Trophoblast cell (in vitro differentiated cells and primary cell): ENCODE measurements around the gene CTNNA3.

Experiments used
- DNase-seq, 2 donors: peaks; one replicate each; pipeline ENCODE4 v3.0.0-alpha.2; 2016
- H2AFZ ChIP-seq: 2 replicates; pipeline ENCODE4 v1.6.1; 2013; ENCODE audit warnings: low read length, moderate library complexity, mild to moderate bottlenecking; ENCODE audit not compliant: insufficient read depth, poor library complexity
- H2AK5ac ChIP-seq: 2 replicates; pipeline ENCODE4 v1.6.1; 2013; ENCODE audit warnings: mild to moderate bottlenecking, low read length
- H2BK120ac ChIP-seq: 2 replicates; pipeline ENCODE4 v1.6.1; 2013; ENCODE audit warnings: low read length, mild to moderate bottlenecking, moderate library complexity; ENCODE audit not compliant: insufficient read depth, poor library complexity
- H2BK12ac ChIP-seq: 2 replicates; pipeline ENCODE4 v1.6.1; 2013; ENCODE audit warnings: mild to moderate bottlenecking, low read length, moderate library complexity
- H2BK5ac ChIP-seq: 2 replicates; pipeline ENCODE4 v1.6.1; 2013; ENCODE audit warnings: low read length, low read depth, moderate library complexity, mild to moderate bottlenecking; ENCODE audit not compliant: poor library complexity
- H3K14ac ChIP-seq: 2 replicates; pipeline ENCODE4 v1.6.1; 2013; ENCODE audit warnings: mild to moderate bottlenecking, low read length
- H3K18ac ChIP-seq: 2 replicates; pipeline ENCODE4 v1.6.1; 2013; ENCODE audit warnings: mild to moderate bottlenecking, low read length
- H3K23ac ChIP-seq: 2 replicates; pipeline ENCODE4 v1.6.1; 2013; ENCODE audit warnings: low read length
- H3K27ac ChIP-seq: 2 replicates; pipeline ENCODE4 v1.5.1; 2013; ENCODE audit warnings: low read depth, mild to moderate bottlenecking, inconsistent platforms, low read length, moderate library complexity
- H3K27me3 ChIP-seq: 2 replicates; pipeline ENCODE4 v1.6.1; 2013; ENCODE audit warnings: inconsistent platforms, mild to moderate bottlenecking, low read length, moderate library complexity; ENCODE audit not compliant: insufficient read depth
- H3K36me3 ChIP-seq, 2 experiments: 1 replicate in 1 of 2; 2 replicates in 1 of 2; pipeline ENCODE4 v1.6.1; 2013; ENCODE audit warnings: low read length in 2 of 2, mild to moderate bottlenecking in 2 of 2, moderate library complexity in 1 of 2; ENCODE audit not compliant: insufficient read depth in 2 of 2, control insufficient read depth in 1 of 2
- H3K4ac ChIP-seq: 2 replicates; pipeline ENCODE4 v1.6.1; 2013; ENCODE audit warnings: low read depth, mild to moderate bottlenecking, low read length, moderate library complexity
- H3K4me1 ChIP-seq, 2 experiments: 1 replicate in 1 of 2; 2 replicates in 1 of 2; pipeline ENCODE4 v1.6.1; 2013; ENCODE audit warnings: low read length in 2 of 2, mild to moderate bottlenecking in 2 of 2, moderate library complexity in 1 of 2; ENCODE audit not compliant: insufficient read depth in 2 of 2, control insufficient read depth in 1 of 2
- H3K4me2 ChIP-seq: 2 replicates; pipeline ENCODE4 v1.6.1; 2013; ENCODE audit warnings: inconsistent platforms, mild to moderate bottlenecking, low read length, moderate library complexity
- H3K4me3 ChIP-seq: 2 replicates; pipeline ENCODE4 v1.5.1; 2013; ENCODE audit warnings: mild to moderate bottlenecking, low read depth, low read length, inconsistent platforms
- H3K79me1 ChIP-seq: one replicate; pipeline ENCODE4 v1.6.1; 2013; ENCODE audit warnings: low read length
- H3K79me2 ChIP-seq: 2 replicates; pipeline ENCODE4 v1.6.1; 2013; ENCODE audit warnings: low read length, mild to moderate bottlenecking; ENCODE audit not compliant: control insufficient read depth, insufficient read depth, poor library complexity
- H3K9ac ChIP-seq: 2 replicates; pipeline ENCODE4 v1.6.1; 2013; ENCODE audit warnings: mild to moderate bottlenecking, low read length
- H3K9me3 ChIP-seq: 2 replicates; pipeline ENCODE4 v1.6.1; 2013; ENCODE audit warnings: low read depth, mild to moderate bottlenecking, control low read depth, inconsistent platforms, low read length; ENCODE audit not compliant: insufficient read depth
- H4K12ac ChIP-seq: 2 replicates; pipeline ENCODE4 v1.6.1; 2013; ENCODE audit warnings: low read depth, mild to moderate bottlenecking, low read length, moderate library complexity
- H4K8ac ChIP-seq: 2 replicates; pipeline ENCODE4 v1.6.1; 2013; ENCODE audit warnings: low read depth, mild to moderate bottlenecking, low read length, moderate library complexity
- H4K91ac ChIP-seq: one replicate; pipeline ENCODE4 v1.6.1; 2013; ENCODE audit warnings: low read depth, mild to moderate bottlenecking, low read length, moderate library complexity
- WGBS: extraction: QIAGEN DNeasy Blood & Tissue Kit; methylation state at CpG from one replicate; pipeline ENCODE4 v1.1.7; 2013; ENCODE audit warnings: missing lambda C conversion rate; ENCODE audit not compliant: insufficient read length, insufficient coverage; ENCODE audit errors: extremely low coverage; 5-methylcytosine and 5-hydroxymethylcytosine counted together

Gene CTNNA3

GRCh38 chr10:66472156-66472555, 1223.8 kb downstream of the CTNNA3 start:
- Histone ChIP-seq H2BK12ac (no peak overlapping the region), H3K36me3 (no peaks in the 10 kb centered on the region), H4K12ac (no peak overlapping the region), H2AK5ac (no peak overlapping the region), H3K79me2 (no peaks in the 10 kb centered on the region), H3K4me1 (no peaks in the 10 kb centered on the region), H2BK5ac (no peak overlapping the region), H2AFZ (no peak overlapping the region), H3K27me3 (no peaks in the 10 kb centered on the region), H2BK120ac (no peak overlapping the region), H3K79me1 (no peaks in the 10 kb centered on the region), H3K9me3 (no peaks in the 10 kb centered on the region), H3K18ac (no peak overlapping the region), H3K4me3 (no peak overlapping the region), H3K9ac (no peak overlapping the region), H4K8ac (no peak overlapping the region), H3K23ac (no peak overlapping the region), H3K27ac (no peak overlapping the region), H3K4me2 (no peak overlapping the region), H4K91ac (no peak overlapping the region), H3K4ac (no peak overlapping the region), H3K14ac (no peak overlapping the region)
- DNase-seq: no peak
- WGBS: no CpG with 5 or more reads among the region's 1 CpG

GRCh38 chr10:66467042-66467441, 1229.0 kb downstream of the CTNNA3 start:
- Histone ChIP-seq H3K9ac (no peak overlapping the region), H3K23ac (no peak overlapping the region), H4K8ac (no peak overlapping the region), H3K14ac (no peak overlapping the region), H2BK12ac (no peak overlapping the region), H3K4ac (no peak overlapping the region), H3K9me3 (no peaks in the 10 kb centered on the region), H3K27ac (no peak overlapping the region), H4K12ac (no peak overlapping the region), H3K27me3 (no peaks in the 10 kb centered on the region), H3K4me3 (no peak overlapping the region), H2AK5ac (no peak overlapping the region), H3K79me1 (no peaks in the 10 kb centered on the region), H2AFZ (no peak overlapping the region), H2BK120ac (no peak overlapping the region), H3K79me2 (no peaks in the 10 kb centered on the region), H4K91ac (no peak overlapping the region), H2BK5ac (no peak overlapping the region), H3K18ac (no peak overlapping the region), H3K36me3 (no peaks in the 10 kb centered on the region), H3K4me1 (no peaks in the 10 kb centered on the region), H3K4me2 (no peak overlapping the region)
- DNase-seq: no peak
- no CpG with 5 or more reads among the region's 1 CpG for WGBS

GRCh38 chr10:66466622-66467021, 1229.4 kb downstream of the CTNNA3 start:
- H3K9me3 ChIP-seq: no peaks in the 10 kb centered on the region
- H3K4ac ChIP-seq: no peak overlapping the region
- H4K8ac ChIP-seq: no peak overlapping the region
- DNase-seq: no peak
- no peak overlapping the region for H3K4me2 ChIP-seq
- H3K79me1 ChIP-seq: no peaks in the 10 kb centered on the region
- no peak overlapping the region for H3K14ac ChIP-seq
- no peak overlapping the region for H4K12ac ChIP-seq
- no peak overlapping the region for H3K27ac ChIP-seq
- H3K27me3 ChIP-seq: no peaks in the 10 kb centered on the region
- no peak overlapping the region for H2BK5ac ChIP-seq
- no peak overlapping the region for H2BK120ac ChIP-seq
- no peak overlapping the region for H3K9ac ChIP-seq
- H3K79me2 ChIP-seq: no peaks in the 10 kb centered on the region
- H3K18ac ChIP-seq: no peak overlapping the region
- H3K36me3 ChIP-seq: no peaks in the 10 kb centered on the region
- no peak overlapping the region for H3K23ac ChIP-seq
- no peak overlapping the region for H4K91ac ChIP-seq
- H3K4me3 ChIP-seq: no peak overlapping the region
- no peak overlapping the region for H2AK5ac ChIP-seq
- no peak overlapping the region for H2AFZ ChIP-seq
- no peaks in the 10 kb centered on the region for H3K4me1 ChIP-seq
- H2BK12ac ChIP-seq: no peak overlapping the region

DNA sequence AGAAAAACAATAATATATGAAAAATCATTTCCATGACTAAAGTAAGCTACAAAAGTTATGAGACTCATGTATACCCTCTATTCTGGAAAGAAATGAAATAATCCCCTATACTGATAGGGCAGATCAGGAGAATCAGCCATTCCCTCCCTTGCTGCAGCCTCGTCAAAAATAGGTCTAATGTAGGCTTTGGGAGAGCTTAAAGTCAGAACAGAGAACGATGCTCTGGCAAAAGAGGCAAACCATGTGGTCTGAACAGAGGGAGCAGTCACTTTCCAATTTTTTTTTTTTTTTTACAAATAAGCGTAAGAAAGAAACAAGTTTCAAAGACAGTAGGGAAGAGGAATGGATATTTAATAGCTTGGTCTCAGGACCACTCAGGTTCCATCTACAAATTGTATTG, 1232.4 kb downstream of the CTNNA3 start:
- no CpG with 5 or more reads among the region's 3 CpGs for WGBS
- Histone ChIP-seq H2BK12ac (no peak overlapping the region), H3K79me2 (no peaks in the 10 kb centered on the region)

More for the DNA sequence above, 1232.4 kb downstream of the CTNNA3 start:
- H2BK120ac ChIP-seq: no peak overlapping the region
- no peak overlapping the region for H3K4ac ChIP-seq
- H4K8ac ChIP-seq: no peak overlapping the region
- no peak overlapping the region for H4K91ac ChIP-seq
- no peak overlapping the region for H3K14ac ChIP-seq
- H3K18ac ChIP-seq: no peak overlapping the region
- H3K4me1 ChIP-seq: no peaks in the 10 kb centered on the region
- no peaks in the 10 kb centered on the region for H3K79me1 ChIP-seq
- H3K9me3 ChIP-seq: no peaks in the 10 kb centered on the region
- no peak for DNase-seq
- no peak overlapping the region for H3K9ac ChIP-seq
- no peaks in the 10 kb centered on the region for H3K36me3 ChIP-seq
- no peak overlapping the region for H3K4me2 ChIP-seq
- H3K27me3 ChIP-seq: no peaks in the 10 kb centered on the region
- H3K27ac ChIP-seq: no peak overlapping the region
- no peak overlapping the region for H3K4me3 ChIP-seq
- no peak overlapping the region for H2AFZ ChIP-seq
- H4K12ac ChIP-seq: no peak overlapping the region
- no peak overlapping the region for H2BK5ac ChIP-seq
- no peak overlapping the region for H3K23ac ChIP-seq
- no peak overlapping the region for H2AK5ac ChIP-seq
